Measurements from ENCODE around the gene ITPR1. TPM values are rescaled to one million over a fixed set of nuclear protein-coding genes. Genes with fewer than 3 reads are reported as not detected.

Gene ITPR1
- total and polyA plus RNA-seq, 2 experiments from 2014 or later = 6.8 to 21.0 TPM

DNA sequence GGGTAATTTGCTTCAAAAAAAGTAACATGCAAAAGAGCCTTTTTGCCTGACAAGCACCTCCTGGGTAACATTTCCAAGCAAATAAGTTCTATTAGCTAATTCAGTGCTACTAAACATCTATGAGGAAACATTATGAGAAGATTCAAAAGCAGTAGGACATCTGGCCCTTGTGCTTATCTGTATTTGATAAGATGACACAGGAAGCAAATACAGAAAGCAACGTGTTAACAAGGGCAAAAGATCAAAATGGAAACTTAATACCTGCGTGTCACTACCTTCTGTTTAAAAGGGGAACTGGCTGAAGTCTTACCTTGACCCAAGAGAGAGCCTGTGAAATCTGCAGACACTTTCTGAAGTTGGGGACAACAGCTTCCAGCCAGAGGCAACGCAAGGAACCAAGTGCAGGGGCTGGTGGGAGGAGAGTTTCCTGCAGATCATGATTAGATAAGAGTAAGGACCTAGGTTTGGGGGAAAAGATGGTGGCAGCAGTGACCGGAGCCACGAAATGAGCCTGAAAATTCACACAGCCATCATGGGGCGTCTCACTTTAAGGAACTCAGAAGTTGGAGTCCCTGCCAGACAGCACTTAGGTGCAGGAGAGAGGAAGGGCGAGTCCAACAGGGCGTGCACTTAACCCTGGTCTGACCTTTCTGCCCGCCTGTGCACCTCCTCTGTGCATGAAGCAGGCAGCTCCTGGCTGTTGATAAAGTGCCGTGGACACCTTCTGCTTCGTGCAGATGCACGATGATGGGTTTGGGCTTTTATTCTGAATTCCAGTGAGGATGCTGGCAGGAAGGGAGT is 332.5 kb downstream of the ITPR1 start (continued):
- TF ChIP-seq, protein P1, sequence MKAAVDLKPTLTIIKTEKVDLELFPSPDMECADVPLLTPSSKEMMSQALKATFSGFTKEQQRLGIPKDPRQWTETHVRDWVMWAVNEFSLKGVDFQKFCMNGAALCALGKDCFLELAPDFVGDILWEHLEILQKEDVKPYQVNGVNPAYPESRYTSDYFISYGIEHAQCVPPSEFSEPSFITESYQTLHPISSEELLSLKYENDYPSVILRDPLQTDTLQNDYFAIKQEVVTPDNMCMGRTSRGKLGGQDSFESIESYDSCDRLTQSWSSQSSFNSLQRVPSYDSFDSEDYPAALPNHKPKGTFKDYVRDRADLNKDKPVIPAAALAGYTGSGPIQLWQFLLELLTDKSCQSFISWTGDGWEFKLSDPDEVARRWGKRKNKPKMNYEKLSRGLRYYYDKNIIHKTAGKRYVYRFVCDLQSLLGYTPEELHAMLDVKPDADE (IDR thresholded peaks at IDR 0.05) = no peak
- TF ChIP-seq JUNB (IDR thresholded peaks at IDR 0.05; ENCODE audit: unreplicated experiment) = no peak

DNA sequence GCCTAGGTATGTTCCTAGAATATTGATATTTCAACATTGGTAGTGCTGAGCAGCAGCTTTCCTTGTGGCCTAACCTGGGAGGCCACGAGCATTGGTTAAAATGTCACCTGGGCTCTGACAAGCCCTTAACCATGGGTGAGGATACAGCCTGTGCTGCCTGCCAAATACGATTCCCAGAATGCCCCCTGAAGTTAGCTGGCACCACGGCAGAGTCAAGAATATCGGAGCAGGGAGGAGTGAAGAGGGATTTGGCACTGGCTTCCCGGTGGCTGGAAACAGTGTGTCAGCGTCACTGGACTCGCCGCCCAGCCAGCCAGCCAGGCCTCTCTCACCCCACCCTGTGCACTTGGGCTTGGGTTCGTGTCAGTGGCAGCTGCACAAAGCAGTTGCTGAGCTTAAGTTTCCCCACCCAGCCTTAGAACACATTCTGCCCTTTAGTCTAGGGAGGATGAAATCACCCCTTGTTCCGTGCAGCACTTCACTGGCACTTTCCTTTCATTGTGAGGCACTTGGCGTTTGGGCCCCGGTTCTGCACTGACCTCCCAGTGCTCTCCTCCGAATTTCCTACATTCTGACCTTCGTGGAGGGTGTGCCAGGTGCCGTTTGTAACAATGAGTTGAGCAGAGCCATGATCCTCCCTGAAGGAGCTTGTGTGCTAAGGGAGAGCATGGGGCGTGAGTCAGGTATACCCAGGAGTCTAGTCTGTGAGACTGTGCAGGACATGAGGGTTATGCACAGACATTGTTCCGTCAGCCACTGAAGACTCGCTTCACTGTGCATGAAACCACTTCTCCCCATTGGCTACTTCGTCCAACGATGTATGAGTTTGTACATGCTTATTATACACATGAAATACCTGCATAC is 333.3 kb downstream of the ITPR1 start:
- Histone ChIP-seq H3K79me2 (replicated peaks; ENCODE audit: insufficient read depth) (no peaks in the 10 kb centered on the region), H2AFZ (no peak overlapping the region), H3K4me2 (no peak overlapping the region), H3K27me3 (ENCODE audit: insufficient read depth) (no peaks in the 10 kb centered on the region), H3F3A (replicated peaks; ENCODE audit: low read depth) (no peaks in the 10 kb centered on the region), H3K4me1 (ENCODE audit: insufficient read depth) (peaks cover 9% of the 10 kb centered on the region), H3K27ac (ENCODE audit: low read depth) (no peak overlapping the region), H3K4me3 (no peak overlapping the region), H4K20me1 (replicated peaks; ENCODE audit: insufficient read depth) (no peaks in the 10 kb centered on the region), H3K9me2 (ENCODE audit: insufficient read depth) (no peaks in the 10 kb centered on the region), H3K36me3 (ENCODE audit: insufficient read depth) (no peaks in the 10 kb centered on the region)
- Mint-ChIP-seq H3K27me3 (ENCODE audit: insufficient read depth, low read depth, poor library complexity) (no peaks in the 10 kb centered on the region), H3K4me3 (no peak overlapping the region), H3K4me1 (peaks cover 30% of the 10 kb centered on the region), H3K36me3 (ENCODE audit: low read depth) (peaks cover under 1% of the 10 kb centered on the region; the same call in 1 of the 3 replicates), H3K27ac (no peak overlapping the region), H3K9me3 (no peaks in the 10 kb centered on the region)
- no peak for ATAC-seq
- DNase-seq (ENCODE audit: low spot score) = no peak
- TF ChIP-seq ZNF331 (CRISPR knock-in tag; IDR thresholded peaks at IDR 0.05; ENCODE audit: low read depth) (no peak), EZH2phosphoT487 (IDR thresholded peaks at IDR 0.05; ENCODE audit: unreplicated experiment) (no peak), NANOG (IDR thresholded peaks at IDR 0.05; ENCODE audit: borderline replicate concordance) (no peak), STAT1 (IDR thresholded peaks at IDR 0.05; ENCODE audit: unreplicated experiment) (no peak), POLR2AphosphoS5 (IDR thresholded peaks at IDR 0.05; ENCODE audit: low read depth) (no peak)
- TF ChIP-seq, protein P2, sequence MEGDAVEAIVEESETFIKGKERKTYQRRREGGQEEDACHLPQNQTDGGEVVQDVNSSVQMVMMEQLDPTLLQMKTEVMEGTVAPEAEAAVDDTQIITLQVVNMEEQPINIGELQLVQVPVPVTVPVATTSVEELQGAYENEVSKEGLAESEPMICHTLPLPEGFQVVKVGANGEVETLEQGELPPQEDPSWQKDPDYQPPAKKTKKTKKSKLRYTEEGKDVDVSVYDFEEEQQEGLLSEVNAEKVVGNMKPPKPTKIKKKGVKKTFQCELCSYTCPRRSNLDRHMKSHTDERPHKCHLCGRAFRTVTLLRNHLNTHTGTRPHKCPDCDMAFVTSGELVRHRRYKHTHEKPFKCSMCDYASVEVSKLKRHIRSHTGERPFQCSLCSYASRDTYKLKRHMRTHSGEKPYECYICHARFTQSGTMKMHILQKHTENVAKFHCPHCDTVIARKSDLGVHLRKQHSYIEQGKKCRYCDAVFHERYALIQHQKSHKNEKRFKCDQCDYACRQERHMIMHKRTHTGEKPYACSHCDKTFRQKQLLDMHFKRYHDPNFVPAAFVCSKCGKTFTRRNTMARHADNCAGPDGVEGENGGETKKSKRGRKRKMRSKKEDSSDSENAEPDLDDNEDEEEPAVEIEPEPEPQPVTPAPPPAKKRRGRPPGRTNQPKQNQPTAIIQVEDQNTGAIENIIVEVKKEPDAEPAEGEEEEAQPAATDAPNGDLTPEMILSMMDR (conservative IDR thresholded peaks at IDR 0.05; ENCODE audit: low read depth in 2 of 2) = no peak
- TF ChIP-seq, protein P3, sequence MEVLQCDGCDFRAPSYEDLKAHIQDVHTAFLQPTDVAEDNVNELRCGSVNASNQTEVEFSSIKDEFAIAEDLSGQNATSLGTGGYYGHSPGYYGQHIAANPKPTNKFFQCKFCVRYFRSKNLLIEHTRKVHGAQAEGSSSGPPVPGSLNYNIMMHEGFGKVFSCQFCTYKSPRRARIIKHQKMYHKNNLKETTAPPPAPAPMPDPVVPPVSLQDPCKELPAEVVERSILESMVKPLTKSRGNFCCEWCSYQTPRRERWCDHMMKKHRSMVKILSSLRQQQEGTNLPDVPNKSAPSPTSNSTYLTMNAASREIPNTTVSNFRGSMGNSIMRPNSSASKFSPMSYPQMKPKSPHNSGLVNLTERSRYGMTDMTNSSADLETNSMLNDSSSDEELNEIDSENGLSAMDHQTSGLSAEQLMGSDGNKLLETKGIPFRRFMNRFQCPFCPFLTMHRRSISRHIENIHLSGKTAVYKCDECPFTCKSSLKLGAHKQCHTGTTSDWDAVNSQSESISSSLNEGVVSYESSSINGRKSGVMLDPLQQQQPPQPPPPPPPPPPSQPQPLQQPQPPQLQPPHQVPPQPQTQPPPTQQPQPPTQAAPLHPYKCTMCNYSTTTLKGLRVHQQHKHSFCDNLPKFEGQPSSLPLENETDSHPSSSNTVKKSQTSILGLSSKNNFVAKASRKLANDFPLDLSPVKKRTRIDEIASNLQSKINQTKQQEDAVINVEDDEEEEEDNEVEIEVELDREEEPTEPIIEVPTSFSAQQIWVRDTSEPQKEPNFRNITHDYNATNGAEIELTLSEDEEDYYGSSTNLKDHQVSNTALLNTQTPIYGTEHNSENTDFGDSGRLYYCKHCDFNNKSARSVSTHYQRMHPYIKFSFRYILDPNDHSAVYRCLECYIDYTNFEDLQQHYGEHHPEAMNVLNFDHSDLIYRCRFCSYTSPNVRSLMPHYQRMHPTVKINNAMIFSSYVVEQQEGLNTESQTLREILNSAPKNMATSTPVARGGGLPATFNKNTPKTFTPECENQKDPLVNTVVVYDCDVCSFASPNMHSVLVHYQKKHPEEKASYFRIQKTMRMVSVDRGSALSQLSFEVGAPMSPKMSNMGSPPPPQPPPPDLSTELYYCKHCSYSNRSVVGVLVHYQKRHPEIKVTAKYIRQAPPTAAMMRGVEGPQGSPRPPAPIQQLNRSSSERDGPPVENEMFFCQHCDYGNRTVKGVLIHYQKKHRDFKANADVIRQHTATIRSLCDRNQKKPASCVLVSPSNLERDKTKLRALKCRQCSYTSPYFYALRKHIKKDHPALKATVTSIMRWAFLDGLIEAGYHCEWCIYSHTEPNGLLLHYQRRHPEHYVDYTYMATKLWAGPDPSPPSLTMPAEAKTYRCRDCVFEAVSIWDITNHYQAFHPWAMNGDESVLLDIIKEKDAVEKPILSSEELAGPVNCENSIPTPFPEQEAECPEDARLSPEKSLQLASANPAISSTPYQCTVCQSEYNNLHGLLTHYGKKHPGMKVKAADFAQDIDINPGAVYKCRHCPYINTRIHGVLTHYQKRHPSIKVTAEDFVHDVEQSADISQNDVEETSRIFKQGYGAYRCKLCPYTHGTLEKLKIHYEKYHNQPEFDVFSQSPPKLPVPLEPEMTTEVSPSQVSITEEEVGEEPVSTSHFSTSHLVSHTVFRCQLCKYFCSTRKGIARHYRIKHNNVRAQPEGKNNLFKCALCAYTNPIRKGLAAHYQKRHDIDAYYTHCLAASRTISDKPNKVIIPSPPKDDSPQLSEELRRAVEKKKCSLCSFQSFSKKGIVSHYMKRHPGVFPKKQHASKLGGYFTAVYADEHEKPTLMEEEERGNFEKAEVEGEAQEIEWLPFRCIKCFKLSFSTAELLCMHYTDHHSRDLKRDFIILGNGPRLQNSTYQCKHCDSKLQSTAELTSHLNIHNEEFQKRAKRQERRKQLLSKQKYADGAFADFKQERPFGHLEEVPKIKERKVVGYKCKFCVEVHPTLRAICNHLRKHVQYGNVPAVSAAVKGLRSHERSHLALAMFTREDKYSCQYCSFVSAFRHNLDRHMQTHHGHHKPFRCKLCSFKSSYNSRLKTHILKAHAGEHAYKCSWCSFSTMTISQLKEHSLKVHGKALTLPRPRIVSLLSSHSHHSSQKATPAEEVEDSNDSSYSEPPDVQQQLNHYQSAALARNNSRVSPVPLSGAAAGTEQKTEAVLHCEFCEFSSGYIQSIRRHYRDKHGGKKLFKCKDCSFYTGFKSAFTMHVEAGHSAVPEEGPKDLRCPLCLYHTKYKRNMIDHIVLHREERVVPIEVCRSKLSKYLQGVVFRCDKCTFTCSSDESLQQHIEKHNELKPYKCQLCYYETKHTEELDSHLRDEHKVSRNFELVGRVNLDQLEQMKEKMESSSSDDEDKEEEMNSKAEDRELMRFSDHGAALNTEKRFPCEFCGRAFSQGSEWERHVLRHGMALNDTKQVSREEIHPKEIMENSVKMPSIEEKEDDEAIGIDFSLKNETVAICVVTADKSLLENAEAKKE (CRISPR knock-in tag; IDR thresholded peaks at IDR 0.05) = no peak
- TF ChIP-seq, protein P1 (IDR thresholded peaks at IDR 0.05) = no peak

Measured in GM23338 (cell line).